H1 (cell line): ENCODE data around the gene GCLM. TPM values are rescaled to one million over a fixed set of nuclear protein-coding genes. Genes with fewer than 3 reads are reported as not detected.

ENCODE experiments used
- BRCA1 ChIP-seq: IDR thresholded peaks from 2 replicates; pipeline ENCODE4 v1.6.1; 2012; ENCODE audit warnings: low read depth, low read length, improper control_type of control experiment
- CHD1 ChIP-seq: IDR thresholded peaks from 2 replicates; pipeline ENCODE4 v1.6.1; 2012; ENCODE audit warnings: low read depth, low read length, improper control_type of control experiment
- EZH2 ChIP-seq: fragments of 200-600 bp; sonication (generic); IDR thresholded peaks from 2 replicates; pipeline ENCODE4 v1.7.1; 2012; ENCODE audit warnings: low read depth, mild to moderate bottlenecking, moderate library complexity, low read length, inconsistent platforms; ENCODE audit not compliant: severe bottlenecking
- SUZ12 ChIP-seq: fragments of 200-600 bp; sonication (generic); IDR thresholded peaks from 2 replicates; pipeline ENCODE4 v1.6.1; 2012; ENCODE audit warnings: mild to moderate bottlenecking, inconsistent platforms, low read length, moderate library complexity, mixed read lengths
- TCF12 ChIP-seq: IDR thresholded peaks from 2 replicates; pipeline ENCODE4 v1.6.1; 2011; ENCODE audit warnings: low read depth, mild to moderate bottlenecking, low read length
- TEAD4 ChIP-seq: IDR thresholded peaks from 2 replicates; pipeline ENCODE4 v1.6.1; 2012; ENCODE audit warnings: low read depth, low read length, inconsistent platforms, mixed read lengths
- polyA plus RNA-seq, 7 experiments: library from polyadenylated mRNA; depleted of rRNA in 3 of 7; stranded (reverse) in 5 of 7; unstranded in 2 of 7; fragments of >200 nt in 5 of 7; fragments of 200-250 nt in 2 of 7; gene quantifications; 1 replicate in 5 of 7; 2 replicates in 1 of 7; 4 replicates in 1 of 7; pipeline versions ENCODE4 v1.2.1 to v1.2.3, GENCODE V29; 2011 to 2013; ENCODE audit warnings: missing spikeins in 2 of 7, mixed read lengths in 2 of 7
- total RNA-seq: library from RNA; stranded (reverse); fragmentation: NEBNext Ultra II Directional; extraction: Animal tissue kit (Norgen Biotek cat#: 25700); gene quantifications from 2 replicates; pipeline ENCODE4 v1.2.1, GENCODE V29; 2021
- TF ChIP-seq, protein P1 (sequence below): fragments of 300-600 bp; sonication (generic); IDR thresholded peaks from 2 replicates; pipeline ENCODE4 v1.7.1; 2012; ENCODE audit warnings: low read length, moderate library complexity, mild to moderate bottlenecking, inconsistent platforms; ENCODE audit not compliant: insufficient replicate concordance
- TF ChIP-seq, protein P2 (sequence below): IDR thresholded peaks from 2 replicates; pipeline ENCODE4 v1.6.1; 2012; ENCODE audit warnings: low read length, inconsistent platforms

GCLM gene
- total and polyA plus RNA-seq, 2 of the 8 experiments (the other 6 are each of a cell fraction or from before 2014, with no cell fraction given), result 3.1 to 12.8 TPM

DNA sequence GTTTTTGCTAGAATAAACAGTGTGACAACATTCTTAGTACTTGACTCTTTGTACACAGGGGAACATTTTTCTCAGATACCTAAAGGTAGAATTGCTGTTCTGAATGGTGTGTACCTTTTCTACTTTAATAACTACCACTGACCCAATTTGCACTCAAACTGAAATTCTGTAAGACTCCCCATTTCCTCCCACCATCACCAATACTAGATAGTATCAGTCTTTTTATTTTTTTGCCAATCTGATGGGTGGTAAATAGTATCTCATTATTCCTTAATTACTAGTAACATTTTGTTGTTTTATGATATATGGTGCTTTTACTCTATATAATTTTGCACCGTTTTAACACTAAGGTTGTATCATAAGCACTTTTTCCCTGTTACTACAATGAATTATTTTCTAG lies 28.8 kb upstream of the GCLM start (continued):
- TF ChIP-seq, protein P1, sequence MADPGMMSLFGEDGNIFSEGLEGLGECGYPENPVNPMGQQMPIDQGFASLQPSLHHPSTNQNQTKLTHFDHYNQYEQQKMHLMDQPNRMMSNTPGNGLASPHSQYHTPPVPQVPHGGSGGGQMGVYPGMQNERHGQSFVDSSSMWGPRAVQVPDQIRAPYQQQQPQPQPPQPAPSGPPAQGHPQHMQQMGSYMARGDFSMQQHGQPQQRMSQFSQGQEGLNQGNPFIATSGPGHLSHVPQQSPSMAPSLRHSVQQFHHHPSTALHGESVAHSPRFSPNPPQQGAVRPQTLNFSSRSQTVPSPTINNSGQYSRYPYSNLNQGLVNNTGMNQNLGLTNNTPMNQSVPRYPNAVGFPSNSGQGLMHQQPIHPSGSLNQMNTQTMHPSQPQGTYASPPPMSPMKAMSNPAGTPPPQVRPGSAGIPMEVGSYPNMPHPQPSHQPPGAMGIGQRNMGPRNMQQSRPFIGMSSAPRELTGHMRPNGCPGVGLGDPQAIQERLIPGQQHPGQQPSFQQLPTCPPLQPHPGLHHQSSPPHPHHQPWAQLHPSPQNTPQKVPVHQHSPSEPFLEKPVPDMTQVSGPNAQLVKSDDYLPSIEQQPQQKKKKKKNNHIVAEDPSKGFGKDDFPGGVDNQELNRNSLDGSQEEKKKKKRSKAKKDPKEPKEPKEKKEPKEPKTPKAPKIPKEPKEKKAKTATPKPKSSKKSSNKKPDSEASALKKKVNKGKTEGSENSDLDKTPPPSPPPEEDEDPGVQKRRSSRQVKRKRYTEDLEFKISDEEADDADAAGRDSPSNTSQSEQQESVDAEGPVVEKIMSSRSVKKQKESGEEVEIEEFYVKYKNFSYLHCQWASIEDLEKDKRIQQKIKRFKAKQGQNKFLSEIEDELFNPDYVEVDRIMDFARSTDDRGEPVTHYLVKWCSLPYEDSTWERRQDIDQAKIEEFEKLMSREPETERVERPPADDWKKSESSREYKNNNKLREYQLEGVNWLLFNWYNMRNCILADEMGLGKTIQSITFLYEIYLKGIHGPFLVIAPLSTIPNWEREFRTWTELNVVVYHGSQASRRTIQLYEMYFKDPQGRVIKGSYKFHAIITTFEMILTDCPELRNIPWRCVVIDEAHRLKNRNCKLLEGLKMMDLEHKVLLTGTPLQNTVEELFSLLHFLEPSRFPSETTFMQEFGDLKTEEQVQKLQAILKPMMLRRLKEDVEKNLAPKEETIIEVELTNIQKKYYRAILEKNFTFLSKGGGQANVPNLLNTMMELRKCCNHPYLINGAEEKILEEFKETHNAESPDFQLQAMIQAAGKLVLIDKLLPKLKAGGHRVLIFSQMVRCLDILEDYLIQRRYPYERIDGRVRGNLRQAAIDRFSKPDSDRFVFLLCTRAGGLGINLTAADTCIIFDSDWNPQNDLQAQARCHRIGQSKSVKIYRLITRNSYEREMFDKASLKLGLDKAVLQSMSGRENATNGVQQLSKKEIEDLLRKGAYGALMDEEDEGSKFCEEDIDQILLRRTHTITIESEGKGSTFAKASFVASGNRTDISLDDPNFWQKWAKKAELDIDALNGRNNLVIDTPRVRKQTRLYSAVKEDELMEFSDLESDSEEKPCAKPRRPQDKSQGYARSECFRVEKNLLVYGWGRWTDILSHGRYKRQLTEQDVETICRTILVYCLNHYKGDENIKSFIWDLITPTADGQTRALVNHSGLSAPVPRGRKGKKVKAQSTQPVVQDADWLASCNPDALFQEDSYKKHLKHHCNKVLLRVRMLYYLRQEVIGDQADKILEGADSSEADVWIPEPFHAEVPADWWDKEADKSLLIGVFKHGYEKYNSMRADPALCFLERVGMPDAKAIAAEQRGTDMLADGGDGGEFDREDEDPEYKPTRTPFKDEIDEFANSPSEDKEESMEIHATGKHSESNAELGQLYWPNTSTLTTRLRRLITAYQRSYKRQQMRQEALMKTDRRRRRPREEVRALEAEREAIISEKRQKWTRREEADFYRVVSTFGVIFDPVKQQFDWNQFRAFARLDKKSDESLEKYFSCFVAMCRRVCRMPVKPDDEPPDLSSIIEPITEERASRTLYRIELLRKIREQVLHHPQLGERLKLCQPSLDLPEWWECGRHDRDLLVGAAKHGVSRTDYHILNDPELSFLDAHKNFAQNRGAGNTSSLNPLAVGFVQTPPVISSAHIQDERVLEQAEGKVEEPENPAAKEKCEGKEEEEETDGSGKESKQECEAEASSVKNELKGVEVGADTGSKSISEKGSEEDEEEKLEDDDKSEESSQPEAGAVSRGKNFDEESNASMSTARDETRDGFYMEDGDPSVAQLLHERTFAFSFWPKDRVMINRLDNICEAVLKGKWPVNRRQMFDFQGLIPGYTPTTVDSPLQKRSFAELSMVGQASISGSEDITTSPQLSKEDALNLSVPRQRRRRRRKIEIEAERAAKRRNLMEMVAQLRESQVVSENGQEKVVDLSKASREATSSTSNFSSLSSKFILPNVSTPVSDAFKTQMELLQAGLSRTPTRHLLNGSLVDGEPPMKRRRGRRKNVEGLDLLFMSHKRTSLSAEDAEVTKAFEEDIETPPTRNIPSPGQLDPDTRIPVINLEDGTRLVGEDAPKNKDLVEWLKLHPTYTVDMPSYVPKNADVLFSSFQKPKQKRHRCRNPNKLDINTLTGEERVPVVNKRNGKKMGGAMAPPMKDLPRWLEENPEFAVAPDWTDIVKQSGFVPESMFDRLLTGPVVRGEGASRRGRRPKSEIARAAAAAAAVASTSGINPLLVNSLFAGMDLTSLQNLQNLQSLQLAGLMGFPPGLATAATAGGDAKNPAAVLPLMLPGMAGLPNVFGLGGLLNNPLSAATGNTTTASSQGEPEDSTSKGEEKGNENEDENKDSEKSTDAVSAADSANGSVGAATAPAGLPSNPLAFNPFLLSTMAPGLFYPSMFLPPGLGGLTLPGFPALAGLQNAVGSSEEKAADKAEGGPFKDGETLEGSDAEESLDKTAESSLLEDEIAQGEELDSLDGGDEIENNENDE, result no peak
- TF ChIP-seq CHD1 (no peak), SUZ12 (no peak), TCF12 (no peak), EZH2 (no peak), TEAD4 (no peak), BRCA1 (no peak)
- TF ChIP-seq, protein P2, sequence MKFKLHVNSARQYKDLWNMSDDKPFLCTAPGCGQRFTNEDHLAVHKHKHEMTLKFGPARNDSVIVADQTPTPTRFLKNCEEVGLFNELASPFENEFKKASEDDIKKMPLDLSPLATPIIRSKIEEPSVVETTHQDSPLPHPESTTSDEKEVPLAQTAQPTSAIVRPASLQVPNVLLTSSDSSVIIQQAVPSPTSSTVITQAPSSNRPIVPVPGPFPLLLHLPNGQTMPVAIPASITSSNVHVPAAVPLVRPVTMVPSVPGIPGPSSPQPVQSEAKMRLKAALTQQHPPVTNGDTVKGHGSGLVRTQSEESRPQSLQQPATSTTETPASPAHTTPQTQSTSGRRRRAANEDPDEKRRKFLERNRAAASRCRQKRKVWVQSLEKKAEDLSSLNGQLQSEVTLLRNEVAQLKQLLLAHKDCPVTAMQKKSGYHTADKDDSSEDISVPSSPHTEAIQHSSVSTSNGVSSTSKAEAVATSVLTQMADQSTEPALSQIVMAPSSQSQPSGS, result no peak
